IMR-90 (cell line): ENCODE measurements around the gene IQCF2. TPM values are rescaled to one million over a fixed set of nuclear protein-coding genes. Genes with fewer than 3 reads are reported as not detected.

Source experiments
- ATAC-seq: fragments of 200-7000 bp; cut with Tn5 transposase; 2 replicates; pipeline ENCODE4 v1.9.1; 2020; ENCODE audit warnings: low read depth, mild to moderate bottlenecking, moderate library complexity
- BruUV-seq: library from RNA; stranded (reverse); fragments of 400-500 nt; replicated peaks from 2 replicates; lab custom pipeline; 2021; lab: Mats Ljungman, UMichigan
- CTCF ChIA-PET: fragments of 300-600 bp; formaldehyde crosslinking; extraction: SDS; loops from one replicate; lab custom pipeline; 2021; ENCODE audit warnings: antibody characterized with exemption; lab: Yijun Ruan, JAX
- POLR2A ChIA-PET: fragments of 300-600 bp; sonication (Branson Sonifier 250); formaldehyde crosslinking; loops from one replicate; lab custom pipeline; 2022; ENCODE audit warnings: antibody characterized with exemption; ENCODE audit not compliant: unreplicated experiment; lab: Charles Lee
- DNase-seq: peaks from one replicate; pipeline ENCODE4 v3.0.0; 2013
- H2AFZ ChIP-seq: replicated peaks from 2 replicates; pipeline ENCODE3; 2013; ENCODE audit warnings: low read length, mild to moderate bottlenecking; ENCODE audit not compliant: poor library complexity
- H2AK5ac ChIP-seq: 2 replicates; pipeline ENCODE4 v1.6.1; 2013; ENCODE audit warnings: low read depth, low read length, inconsistent platforms
- H2AK9ac ChIP-seq: replicated peaks from 2 replicates; pipeline ENCODE3; 2013; ENCODE audit warnings: mild to moderate bottlenecking, low read depth, low read length, moderate library complexity; ENCODE audit not compliant: poor library complexity
- H2BK120ac ChIP-seq: 2 replicates; pipeline ENCODE4 v1.6.1; 2013; ENCODE audit warnings: low read depth, low read length, inconsistent platforms
- H2BK15ac ChIP-seq: 3 replicates; pipeline ENCODE4 v1.6.1; 2013; ENCODE audit warnings: low read depth, low read length, inconsistent platforms
- H2BK20ac ChIP-seq: 2 replicates; pipeline ENCODE4 v1.6.1; 2013; ENCODE audit warnings: low read depth, mild to moderate bottlenecking, inconsistent platforms, low read length, moderate library complexity
- H2BK5ac ChIP-seq: 2 replicates; pipeline ENCODE4 v1.6.1; 2013; ENCODE audit warnings: mild to moderate bottlenecking, low read depth, low read length, inconsistent platforms; ENCODE audit not compliant: poor library complexity, severe bottlenecking
- H3K14ac ChIP-seq: replicated peaks from 2 replicates; pipeline ENCODE4 v1.6.1; 2013; ENCODE audit warnings: low read depth, low read length, inconsistent platforms
- H3K18ac ChIP-seq: 2 replicates; pipeline ENCODE4 v1.6.1; 2013; ENCODE audit warnings: low read depth, low read length, control low read depth
- H3K23ac ChIP-seq: 2 replicates; pipeline ENCODE4 v1.6.1; 2013; ENCODE audit warnings: low read depth, low read length, inconsistent platforms
- H3K27ac ChIP-seq: 2 replicates; pipeline ENCODE4 v1.5.1; 2013; ENCODE audit warnings: mild to moderate bottlenecking, control low read depth, low read length; ENCODE audit not compliant: insufficient read depth
- H3K27me3 ChIP-seq: 2 replicates; pipeline ENCODE4 v1.6.1; 2013; ENCODE audit warnings: low read length; ENCODE audit not compliant: control insufficient read depth, insufficient read depth
- H3K36me3 ChIP-seq: 2 replicates; pipeline ENCODE4 v1.6.1; 2013; ENCODE audit warnings: low read length, mixed read lengths; ENCODE audit not compliant: control insufficient read depth, insufficient read depth
- H3K4ac ChIP-seq: 2 replicates; pipeline ENCODE4 v1.6.1; 2013; ENCODE audit warnings: low read depth, low read length, inconsistent platforms
- H3K4me1 ChIP-seq: 2 replicates; pipeline ENCODE4 v1.6.1; 2013; ENCODE audit warnings: low read length, mixed read lengths; ENCODE audit not compliant: control insufficient read depth, insufficient read depth
- H3K4me2 ChIP-seq: 2 replicates; pipeline ENCODE4 v1.6.1; 2013; ENCODE audit warnings: low read depth, mild to moderate bottlenecking, control low read depth, low read length, moderate library complexity
- H3K4me3 ChIP-seq: 2 replicates; pipeline ENCODE4 v1.5.1; 2013; ENCODE audit warnings: low read depth, mild to moderate bottlenecking, control low read depth, low read length, moderate library complexity; ENCODE audit not compliant: insufficient read depth
- H3K56ac ChIP-seq: 2 replicates; pipeline ENCODE4 v1.6.1; 2013; ENCODE audit warnings: low read length, inconsistent platforms; ENCODE audit not compliant: insufficient read depth; ENCODE audit errors: extremely low read depth
- H3K79me1 ChIP-seq, 2 experiments: 2 replicates each; pipeline ENCODE4 v1.6.1; 2013; ENCODE audit warnings: low read length in 2 of 2, inconsistent platforms in 1 of 2, low read depth in 1 of 2
- H3K9ac ChIP-seq: 2 replicates; pipeline ENCODE4 v1.6.1; 2013; ENCODE audit warnings: low read depth, low read length, control low read depth
- H3K9me1 ChIP-seq: 2 replicates; pipeline ENCODE4 v1.6.1; 2013; ENCODE audit warnings: low read length, inconsistent platforms; ENCODE audit not compliant: insufficient read depth
- H3K9me3 ChIP-seq: 2 replicates; pipeline ENCODE4 v1.6.1; 2013; ENCODE audit warnings: low read length; ENCODE audit not compliant: control insufficient read depth, insufficient read depth
- H4K20me1 ChIP-seq: 2 replicates; pipeline ENCODE4 v1.6.1; 2013; ENCODE audit warnings: low read length, inconsistent platforms; ENCODE audit not compliant: insufficient read depth
- H4K5ac ChIP-seq: 2 replicates; pipeline ENCODE4 v1.6.1; 2013; ENCODE audit warnings: mild to moderate bottlenecking, low read depth, low read length, control low read depth
- H4K8ac ChIP-seq, 2 experiments: 2 replicates each; pipeline ENCODE4 v1.6.1; 2013; ENCODE audit warnings: low read depth in 2 of 2, low read length in 2 of 2, control low read depth in 1 of 2, inconsistent platforms in 1 of 2
- H4K91ac ChIP-seq: 2 replicates; pipeline ENCODE4 v1.6.1; 2013; ENCODE audit warnings: low read depth, low read length, inconsistent platforms; ENCODE audit not compliant: insufficient read depth
- BHLHE40 ChIP-seq: fragments of 150-350 bp; IDR thresholded peaks from 2 replicates; pipeline ENCODE4 v1.6.1; 2016; ENCODE audit warnings: mild to moderate bottlenecking, low read depth, low read length
- ELK1 ChIP-seq: fragments of 150-350 bp; IDR thresholded peaks from 2 replicates; pipeline ENCODE4 v1.6.1; 2016; ENCODE audit warnings: low read depth, mild to moderate bottlenecking, low read length, moderate library complexity, borderline replicate concordance
- FOS ChIP-seq: fragments of 150-350 bp; IDR thresholded peaks from 2 replicates; pipeline ENCODE4 v1.6.1; 2016; ENCODE audit warnings: low read depth, low read length
- MXI1 ChIP-seq: IDR thresholded peaks from 2 replicates; pipeline ENCODE4 v1.6.1; 2012; ENCODE audit warnings: low read depth, mild to moderate bottlenecking, low read length, moderate library complexity, borderline replicate concordance
- WGBS, 2 experiments: methylation state at CpG; one replicate each; pipeline versions ENCODE4 v1.1.5 to v1.1.7; 2013; ENCODE audit warnings: missing lambda C conversion rate in 2 of 2; ENCODE audit not compliant: insufficient read length in 1 of 2; ENCODE audit errors: extremely low coverage in 2 of 2; 5-methylcytosine and 5-hydroxymethylcytosine counted together
- dilution Hi-C: fragments of 300-500 bp; cut with HindIII; formaldehyde crosslinking; loops from one replicate; pipeline ENCODE4 v1.14.3; 2018; ENCODE audit warnings: low sequenced_read_pairs; ENCODE audit not compliant: unreplicated experiment
- in situ Hi-C: fragments of 300-500 bp; cut with MboI; formaldehyde crosslinking; loops from 3 replicates; pipeline ENCODE4 v1.14.3; 2019; ENCODE audit warnings: low sequenced_read_pairs, inconsistent platforms, mixed read lengths
- intact Hi-C: fragments of 100-400 bp; cut with micrococcal nuclease; formaldehyde crosslinking; loops from 2 replicates; pipeline ENCODE4 v1.10.0; 2022
- polyA plus RNA-seq, 3 experiments: library from polyadenylated mRNA; depleted of rRNA; stranded (reverse); fragments of >200 nt; gene quantifications; 2 replicates each; pipeline ENCODE4 v1.2.3, GENCODE V29; 2012; ENCODE audit warnings: low replicate concordance in 1 of 3
- total RNA-seq: library from RNA; depleted of rRNA; stranded (reverse); fragments of >200 nt; gene quantifications from 2 replicates; pipeline ENCODE4 v1.2.3, GENCODE V29; 2012

The IQCF2 gene
- total and polyA plus RNA-seq, 2 of the 4 experiments (the other 2 are of a cell fraction), result not detected

GRCh38 chr3:51814034-51814433 is 47.4 kb upstream of the IQCF2 start:
- CTCF ChIA-PET, result no interaction called here

More at GRCh38 chr3:51814034-51814433, 47.4 kb upstream of the IQCF2 start:
- dilution Hi-C loops, result no loop called here
- TF ChIP-seq ELK1 (no peak), FOS (no peak), BHLHE40 (no peak), MXI1 (no peak)
- H3K4me1 ChIP-seq, result no peaks in the 10 kb centered on the region
- H3K4ac ChIP-seq, result no peak overlapping the region
- H4K8ac ChIP-seq, result no peak overlapping the region
- no TSS peak for BruUV-seq
- no peaks in the 10 kb centered on the region for H3K79me1 ChIP-seq
- no peaks in the 10 kb centered on the region; the same call in 1 of the 2 replicates for H3K27me3 ChIP-seq
- intact Hi-C loops, result no loop called here
- no peak overlapping the region for H4K5ac ChIP-seq
- no peak overlapping the region for H2AFZ ChIP-seq
- no peak overlapping the region for H3K56ac ChIP-seq
- no peak overlapping the region for H2BK20ac ChIP-seq
- no peak overlapping the region for H2BK120ac ChIP-seq
- H3K36me3 ChIP-seq, result no peaks in the 10 kb centered on the region
- H3K4me3 ChIP-seq, result no peak overlapping the region
- H3K27ac ChIP-seq, result no peak overlapping the region
- ATAC-seq (no peak), DNase-seq (no peak)
- no peaks in the 10 kb centered on the region for H4K20me1 ChIP-seq
- no peak overlapping the region for H3K9ac ChIP-seq
- no peak overlapping the region for H4K91ac ChIP-seq
- no peak overlapping the region for H2BK5ac ChIP-seq
- no peaks in the 10 kb centered on the region for H3K9me3 ChIP-seq
- H2AK9ac ChIP-seq, result no peak overlapping the region
- no peak overlapping the region for H3K4me2 ChIP-seq
- H3K14ac ChIP-seq, result no peak overlapping the region
- H3K9me1 ChIP-seq, result no peaks in the 10 kb centered on the region
- no peak overlapping the region for H3K18ac ChIP-seq
- no peak overlapping the region for H3K23ac ChIP-seq
- no peak overlapping the region for H2AK5ac ChIP-seq
- in situ Hi-C loops, result no loop called here
- no peak overlapping the region for H2BK15ac ChIP-seq
- 87% methylated on average over 3 of the region's 3 CpGs; no CpG with 5 or more reads in 1 of the 2 experiments for WGBS, 2 experiments
- POLR2A ChIA-PET, result no interaction called here
